ENCODE measurements around the gene PTPRD.

- TF ChIP-seq POLR2A (IDR thresholded peaks at IDR 0.05; ENCODE audit: low read depth, low read length) (no peak), TAF1 (IDR thresholded peaks at IDR 0.05; ENCODE audit: borderline replicate concordance, low read depth, low read length) (no peak)
Measured at GRCh38 chr9:8447601-8448000, 2165.2 kb downstream of the PTPRD start.

All from GM12892 (cell line).